ENCODE measurements around the gene FOXP1.
A peak's percentile ranks its signal among the peaks of the same experiment; 100 is the strongest.

FOXP1 gene

DNA sequence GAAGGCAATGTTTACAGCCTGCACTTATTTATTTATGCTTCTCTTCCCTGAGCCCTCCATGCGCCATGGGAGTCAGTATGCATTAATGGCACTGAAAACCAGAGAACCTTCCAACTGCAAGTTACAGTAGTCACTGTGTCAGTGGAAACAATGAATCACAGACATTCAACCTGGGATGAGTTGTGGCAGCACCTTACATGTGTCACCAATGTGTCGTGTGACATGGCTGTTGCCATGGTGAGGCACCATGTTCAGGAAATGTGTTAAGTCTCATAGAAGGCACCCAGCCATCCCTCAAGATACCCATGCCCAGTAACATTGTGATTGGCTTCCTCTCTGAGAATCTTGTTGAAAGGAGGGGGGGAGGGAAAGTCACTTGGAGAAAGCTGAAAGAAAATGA lies 105.0 kb downstream of the FOXP1 start:
- no peak for DNase-seq

DNA sequence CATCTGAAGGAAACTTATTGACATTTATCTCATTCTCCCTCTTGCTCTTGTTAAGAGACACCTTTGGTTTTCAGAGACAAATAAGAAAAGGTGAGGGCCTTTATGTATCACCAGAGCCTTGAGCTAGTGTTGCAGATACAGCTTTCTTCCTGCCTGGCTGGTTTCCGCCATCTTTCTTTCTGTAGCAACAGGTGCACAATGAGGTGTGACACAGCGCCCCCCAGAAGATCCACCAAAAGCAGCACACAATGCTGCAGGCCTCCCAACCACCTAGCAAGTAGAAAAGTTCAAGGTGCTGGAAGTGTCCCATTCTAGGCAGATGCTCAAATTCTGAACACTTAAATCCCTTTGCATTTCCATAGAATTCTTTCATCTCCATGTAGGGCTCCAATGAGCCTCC lies 106.6 kb downstream of the FOXP1 start:
- no peak for DNase-seq

DNA sequence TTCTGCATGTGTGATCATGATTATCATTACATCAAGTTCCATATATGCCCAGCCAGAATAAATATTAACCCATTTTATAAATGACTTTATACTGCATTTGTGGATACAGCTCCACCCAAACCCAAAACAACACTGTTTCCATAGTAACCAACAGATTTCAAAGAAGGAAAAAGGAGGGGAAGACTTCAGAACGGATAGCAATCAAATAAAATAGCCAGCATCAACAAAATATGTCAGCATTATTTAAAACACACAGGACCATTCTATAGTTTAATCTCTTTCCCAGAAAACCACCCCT lies 114.4 kb downstream of the FOXP1 start:
- no peak for DNase-seq

DNA sequence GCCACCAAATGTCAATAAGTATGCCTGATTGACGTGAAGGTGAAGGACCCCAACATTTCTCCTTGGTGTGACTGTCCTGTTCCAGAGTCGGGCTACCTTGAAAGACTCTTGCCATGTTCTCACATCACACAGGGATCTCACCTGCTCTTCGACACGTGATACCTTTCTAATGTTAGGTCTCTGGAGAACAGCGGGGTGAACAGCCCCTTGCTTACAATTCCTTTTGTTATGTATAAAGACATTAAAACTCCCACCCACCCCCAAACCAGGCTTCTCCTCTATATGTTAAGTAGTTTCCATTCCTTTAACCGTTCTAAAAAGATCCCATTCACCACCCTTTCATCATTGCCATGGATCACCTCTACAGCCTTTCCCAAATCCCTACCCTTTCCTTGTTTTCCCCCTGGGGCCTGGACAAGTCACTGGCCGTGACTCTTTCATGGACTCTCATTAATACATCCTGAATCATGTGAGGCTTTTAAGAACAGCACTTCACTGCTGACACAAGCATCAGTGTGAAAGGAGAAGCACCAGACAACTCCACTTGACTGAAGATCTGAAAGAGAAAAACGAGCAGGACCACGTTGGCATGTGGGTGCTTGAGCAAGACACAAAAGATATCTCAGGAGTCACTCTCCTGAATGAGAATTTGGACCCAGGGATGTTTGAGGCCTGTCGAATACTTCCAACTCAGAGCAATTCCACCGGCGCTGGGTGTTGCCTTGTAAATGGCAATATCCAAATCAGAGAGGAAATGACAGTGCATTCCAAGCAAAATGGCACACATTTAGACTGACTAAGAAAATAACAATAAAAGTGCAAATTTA lies 115.0 kb downstream of the FOXP1 start:
- DNase-seq: no peak

DNA sequence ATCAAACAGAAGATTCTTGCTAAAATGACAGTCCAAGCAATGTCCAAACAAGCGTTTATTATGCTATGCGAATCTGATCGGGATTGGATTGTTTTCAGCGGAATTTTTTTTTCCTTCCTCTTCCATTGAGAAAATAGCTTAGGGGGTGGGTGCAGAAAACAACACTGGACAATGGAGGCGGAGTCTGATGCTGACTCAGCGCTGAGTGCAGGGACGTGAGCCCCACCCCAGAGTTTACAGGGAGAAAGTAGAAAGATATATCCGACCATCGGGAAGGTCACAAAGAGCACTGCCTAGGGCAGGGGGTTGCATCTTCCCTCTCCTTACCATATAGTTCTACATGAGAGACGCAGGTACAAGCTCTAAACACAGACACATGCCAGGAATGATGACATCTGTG lies 117.0 kb downstream of the FOXP1 start:
- DNase-seq: no peak

DNA sequence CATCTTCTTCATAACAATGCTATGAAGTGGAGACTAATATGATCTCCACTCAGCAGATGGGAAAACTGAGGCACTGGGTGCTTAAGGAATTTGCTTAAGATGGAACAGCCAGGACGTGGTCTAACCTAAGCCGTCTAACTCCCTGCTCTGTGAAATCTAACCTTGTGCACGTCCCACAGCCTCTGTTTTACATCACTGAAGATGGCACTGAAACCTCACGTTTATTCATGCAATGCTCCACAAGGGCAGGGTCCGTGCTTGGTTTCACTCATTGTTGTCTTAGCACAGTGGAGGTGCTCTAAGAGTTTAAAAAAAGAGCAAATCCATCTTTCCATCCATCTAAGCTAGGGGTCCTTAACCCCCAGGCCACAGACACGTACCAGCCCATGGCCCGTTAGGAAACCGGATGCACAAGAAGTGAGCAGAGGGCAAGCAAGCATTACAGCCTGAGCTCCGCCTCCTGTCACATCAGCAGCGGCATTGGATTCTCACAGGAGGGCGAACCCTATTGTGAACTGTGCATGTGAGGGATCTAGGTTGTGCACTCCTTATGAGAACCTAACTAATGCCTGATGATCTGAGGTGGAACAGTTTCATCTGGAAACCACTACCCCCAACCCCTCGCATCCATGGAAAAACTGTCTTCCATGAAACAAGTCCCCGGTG lies 118.0 kb downstream of the FOXP1 start:
- DNase-seq: no peak

DNA sequence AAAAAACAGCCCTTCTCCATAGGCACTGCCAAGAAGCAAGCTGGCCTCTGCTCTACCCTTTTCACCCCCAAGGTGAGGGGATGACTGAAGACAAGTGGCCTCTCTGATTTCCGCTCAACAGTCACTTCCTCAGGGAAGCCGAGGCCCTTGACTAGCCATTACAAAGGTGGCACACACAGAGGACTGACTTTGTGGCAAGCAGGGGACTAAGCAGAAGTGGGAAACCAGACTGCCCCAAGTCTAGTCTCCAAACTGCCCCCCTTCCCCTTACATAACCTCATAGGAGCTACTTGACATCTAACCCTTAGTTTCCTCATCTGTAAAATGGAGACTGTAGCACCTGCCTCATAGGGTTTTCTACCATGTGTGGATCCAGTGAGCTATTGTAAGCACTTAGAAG lies 118.9 kb downstream of the FOXP1 start:
- no peak for DNase-seq

DNA sequence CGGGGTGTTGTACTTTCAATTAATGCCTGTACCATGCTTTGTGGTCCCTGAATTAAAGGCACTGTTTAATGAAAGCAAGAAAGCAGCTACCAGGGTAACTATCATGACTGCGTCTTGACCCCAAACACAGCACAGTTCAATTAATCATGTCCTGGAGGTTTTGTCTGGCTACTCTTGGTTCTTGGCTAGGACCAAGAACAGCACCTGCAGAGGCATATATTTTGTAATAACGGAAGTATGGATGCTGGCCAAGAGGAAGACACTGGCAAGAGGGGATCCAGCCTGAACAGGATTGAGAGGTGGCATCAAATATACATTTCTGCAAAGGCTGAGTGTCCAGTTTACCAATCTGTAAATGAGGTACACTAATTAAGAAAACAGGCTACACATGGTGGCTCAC lies 119.9 kb downstream of the FOXP1 start:
- no peak for DNase-seq

DNA sequence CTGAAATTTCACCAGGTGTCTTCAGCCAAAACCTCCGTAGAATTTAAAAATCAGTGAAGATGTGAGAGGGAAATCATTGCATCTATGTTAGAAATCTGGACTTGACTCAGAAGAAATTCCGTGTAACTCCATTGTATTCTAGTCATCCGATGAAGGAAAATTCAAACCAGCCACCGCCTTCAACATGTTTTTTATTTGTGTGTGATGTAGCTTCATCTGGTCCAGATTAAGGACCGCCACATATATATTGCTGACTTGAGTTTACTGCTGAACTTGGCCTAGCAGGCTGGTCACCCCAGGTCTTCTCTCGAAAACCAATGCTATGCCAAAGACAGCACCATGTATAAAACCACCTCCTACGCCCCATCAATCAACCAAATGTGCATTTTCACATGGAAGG lies 120.9 kb downstream of the FOXP1 start:
- DNase-seq: no peak

DNA sequence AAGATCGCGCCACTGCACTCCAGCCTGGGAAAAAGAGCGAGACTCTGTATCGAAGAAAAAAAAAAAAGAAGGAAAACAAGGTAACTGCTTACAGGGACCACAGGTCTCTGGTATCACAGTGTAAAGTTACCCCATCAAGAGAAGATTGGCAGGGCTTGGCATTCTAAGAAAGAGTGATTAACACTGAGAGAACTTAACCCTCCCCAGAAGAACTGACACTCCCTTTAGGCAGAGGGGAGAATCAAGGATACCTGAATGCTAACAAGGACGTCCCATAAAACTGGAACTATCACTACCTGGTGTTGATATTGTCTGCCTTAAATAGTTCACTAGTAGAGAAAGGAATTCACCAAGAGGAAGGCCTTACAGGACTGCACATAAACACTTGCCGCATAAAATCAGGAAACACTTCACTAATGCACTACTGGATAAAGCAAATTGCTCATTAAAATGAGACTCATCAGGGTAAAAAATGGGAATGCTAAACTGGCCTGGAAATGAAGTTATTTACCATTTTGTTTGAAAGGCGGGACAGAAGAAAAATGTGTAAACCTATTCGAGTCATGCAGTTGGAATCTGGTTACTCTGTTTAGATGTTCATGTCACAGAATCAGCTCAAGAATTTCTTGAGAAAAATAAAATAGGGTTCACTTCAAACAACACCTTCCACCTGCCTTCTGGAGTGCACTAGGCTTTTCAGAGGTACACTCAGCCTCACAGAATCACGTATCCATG lies 121.6 kb downstream of the FOXP1 start:
- no peak for DNase-seq

DNA sequence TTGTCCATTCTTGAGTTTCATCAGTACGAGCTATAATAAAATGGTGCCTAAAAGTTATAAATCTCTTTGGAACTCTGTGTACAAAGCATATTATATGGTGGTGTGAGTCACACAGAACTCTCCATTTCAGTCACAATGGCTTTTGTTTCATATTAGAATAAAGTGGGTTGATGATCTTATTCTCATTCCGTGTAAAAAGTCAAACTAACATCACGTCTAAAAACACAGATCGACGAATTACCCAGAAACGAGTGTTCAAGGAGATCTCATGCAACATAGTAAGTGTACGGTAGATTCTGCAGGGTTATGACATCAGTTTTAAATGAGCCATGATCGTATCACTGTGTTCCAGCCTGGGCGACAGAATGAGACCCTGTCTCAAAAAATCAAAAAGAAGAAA lies 122.4 kb downstream of the FOXP1 start:
- no peak for DNase-seq

DNA sequence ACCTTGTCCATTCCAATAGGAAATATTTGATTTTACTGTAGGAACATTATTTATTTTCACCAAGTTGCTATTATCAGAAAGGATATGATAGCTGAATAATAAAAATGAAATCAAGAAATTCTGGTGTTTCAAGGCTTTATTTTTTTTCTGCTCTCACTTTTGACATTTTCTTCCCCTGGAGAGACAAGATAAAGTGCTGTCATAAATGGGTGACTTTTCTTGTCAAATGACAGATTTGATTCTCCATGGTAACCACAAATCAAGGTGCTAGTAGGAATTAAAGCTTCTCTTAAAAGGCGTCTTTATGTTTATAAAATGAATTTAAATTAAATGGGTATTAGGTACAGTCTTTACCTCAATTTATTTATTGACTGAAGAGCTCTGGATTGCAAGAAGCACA lies 124.6 kb downstream of the FOXP1 start:
- no peak for DNase-seq

DNA sequence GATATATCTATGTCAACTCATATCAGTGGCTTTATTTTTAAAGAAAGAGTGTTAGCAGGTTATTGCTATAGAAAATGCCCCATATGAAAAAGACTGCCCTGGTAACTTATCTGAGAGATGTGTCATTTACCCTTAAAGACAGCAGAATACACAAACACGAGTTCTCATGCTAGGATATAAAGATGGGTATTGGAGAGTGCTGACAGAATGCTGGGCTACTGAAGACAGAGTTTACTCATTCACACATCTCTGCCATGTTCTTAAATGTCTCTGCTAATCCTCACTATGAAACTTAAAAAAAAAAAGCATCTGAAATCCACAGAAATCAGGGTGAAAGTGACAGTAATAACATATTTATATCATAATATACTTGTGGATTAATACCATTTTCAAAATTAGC lies 126.7 kb downstream of the FOXP1 start:
- DNase-seq: no peak

DNA sequence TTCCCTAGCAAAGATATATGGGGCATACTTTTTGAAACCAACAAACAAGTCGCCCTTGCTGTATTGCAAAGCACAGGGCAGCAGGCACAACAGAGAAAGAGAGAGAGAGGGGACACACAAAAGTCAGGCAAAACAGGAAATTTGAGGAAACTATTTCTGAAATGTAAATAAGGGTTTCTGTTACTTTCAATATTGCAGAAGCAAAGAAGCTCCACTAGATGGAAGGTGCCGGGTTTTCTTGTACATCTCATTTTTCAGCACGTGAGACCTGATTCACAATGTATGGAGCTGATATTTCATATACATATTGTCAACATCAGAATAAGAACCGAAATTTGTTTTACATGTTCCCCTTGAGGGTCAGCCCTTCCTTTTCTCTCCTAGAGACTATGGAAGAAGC lies 127.4 kb downstream of the FOXP1 start:
- DNase-seq: no peak

DNA sequence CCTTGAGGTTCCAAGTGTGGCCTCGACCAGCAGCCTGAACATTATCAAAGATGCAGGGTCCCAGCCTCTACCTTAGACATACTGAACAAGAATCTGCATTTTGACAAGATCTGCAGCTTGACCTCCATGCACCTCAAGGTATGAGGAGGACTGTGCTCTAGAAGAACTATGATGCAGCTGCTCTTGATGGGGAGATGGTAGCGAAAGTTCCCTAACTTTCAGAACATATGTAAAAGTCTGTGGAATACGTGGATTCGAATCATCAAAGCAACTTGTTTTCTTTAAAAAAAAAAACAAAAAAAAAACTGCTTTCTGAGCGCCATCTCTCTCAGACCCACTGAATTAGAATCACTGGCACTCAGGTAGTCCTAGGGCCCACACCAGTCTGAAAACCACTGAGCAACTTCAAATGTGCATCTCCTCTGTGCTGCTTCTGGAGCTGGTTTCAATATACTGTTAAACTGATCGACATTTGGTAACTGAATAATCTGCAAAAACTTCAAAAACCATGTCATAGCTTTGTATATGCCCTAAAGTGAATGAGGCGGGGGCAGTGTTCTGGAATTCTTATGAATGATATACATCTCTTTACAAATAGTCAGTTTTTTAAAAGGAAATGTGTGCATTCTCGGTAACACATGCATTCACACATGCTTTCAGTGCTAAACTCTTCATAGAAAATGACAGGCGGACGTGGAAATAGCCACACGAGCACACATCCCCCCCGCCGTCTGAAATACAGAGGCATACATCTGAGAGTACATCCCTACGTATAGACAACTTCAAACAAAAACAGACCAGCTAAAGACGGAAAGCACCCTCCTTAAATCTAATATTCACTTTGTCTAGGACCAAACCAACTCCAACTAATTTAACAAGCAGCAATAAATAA lies 128.8 kb downstream of the FOXP1 start:
- DNase-seq: no peak

DNA sequence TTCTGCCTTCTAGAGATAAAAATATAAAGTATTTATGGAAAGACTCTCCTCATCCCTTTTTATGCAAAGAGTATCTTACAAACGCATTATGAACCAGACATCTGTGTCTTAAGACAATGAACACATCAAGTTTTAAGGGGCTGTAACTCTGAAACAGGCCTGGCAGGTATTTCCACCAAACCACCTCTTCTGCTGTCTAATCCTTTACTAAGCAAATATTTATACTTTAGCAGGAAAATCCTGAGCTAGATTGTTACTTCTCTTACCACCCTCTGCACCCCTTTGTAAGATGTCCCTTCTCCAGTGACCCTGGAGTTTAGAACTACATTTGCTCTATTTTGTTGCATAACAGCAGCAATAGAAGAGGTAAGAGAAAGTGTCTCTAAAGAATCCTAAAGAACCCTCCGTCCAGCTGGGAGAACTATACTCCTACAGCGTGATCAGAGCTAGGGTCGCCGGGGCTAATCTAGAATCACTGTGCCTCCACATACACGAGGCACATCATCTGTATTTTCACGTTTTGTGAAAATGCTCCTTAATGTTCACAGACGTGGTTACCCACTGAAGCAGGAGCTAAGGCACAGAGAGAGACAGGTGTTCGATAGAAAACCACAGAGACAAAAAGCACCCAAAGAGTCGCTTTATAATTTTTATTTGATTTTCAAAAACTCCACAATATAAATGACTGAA lies 129.6 kb downstream of the FOXP1 start:
- no peak for DNase-seq

DNA sequence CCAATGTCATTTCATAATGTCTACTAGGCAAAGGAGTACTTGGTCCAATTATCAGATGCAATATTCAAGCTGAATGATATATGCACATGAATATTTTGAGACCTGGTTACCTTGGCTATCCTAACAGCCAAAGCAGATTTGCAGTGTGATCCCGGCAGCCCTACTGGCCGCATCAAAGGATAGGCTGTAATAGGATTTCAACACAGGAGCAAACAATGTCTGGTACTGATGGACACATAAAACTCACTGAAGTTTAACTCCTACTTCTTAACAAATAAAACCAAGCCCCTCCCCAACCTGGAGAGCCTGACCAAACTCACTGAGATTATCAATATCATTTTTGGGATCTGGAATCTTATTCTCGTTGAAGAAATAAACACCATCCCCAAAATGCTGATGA lies 130.2 kb downstream of the FOXP1 start:
- peak; percentile 66 for DNase-seq

DNA sequence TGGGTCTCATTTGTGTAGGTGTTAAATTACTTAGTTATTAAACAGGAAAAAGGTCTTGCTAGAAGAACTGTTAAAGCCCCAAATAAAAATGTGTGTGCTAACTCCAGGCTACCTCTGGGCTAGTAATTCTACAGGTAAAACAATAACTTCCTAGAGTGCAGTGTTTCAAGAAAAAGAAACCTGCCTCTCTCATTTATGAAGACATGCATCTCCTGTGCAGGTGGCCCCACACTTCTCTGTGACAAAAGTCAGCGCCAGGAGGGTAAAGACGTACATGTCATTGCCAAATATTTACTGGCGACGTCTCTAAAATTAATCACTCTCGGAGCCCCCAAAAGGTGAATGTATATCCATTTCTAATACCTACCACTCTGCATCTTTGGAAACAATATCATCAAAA lies 131.7 kb downstream of the FOXP1 start:
- no peak for DNase-seq

DNA sequence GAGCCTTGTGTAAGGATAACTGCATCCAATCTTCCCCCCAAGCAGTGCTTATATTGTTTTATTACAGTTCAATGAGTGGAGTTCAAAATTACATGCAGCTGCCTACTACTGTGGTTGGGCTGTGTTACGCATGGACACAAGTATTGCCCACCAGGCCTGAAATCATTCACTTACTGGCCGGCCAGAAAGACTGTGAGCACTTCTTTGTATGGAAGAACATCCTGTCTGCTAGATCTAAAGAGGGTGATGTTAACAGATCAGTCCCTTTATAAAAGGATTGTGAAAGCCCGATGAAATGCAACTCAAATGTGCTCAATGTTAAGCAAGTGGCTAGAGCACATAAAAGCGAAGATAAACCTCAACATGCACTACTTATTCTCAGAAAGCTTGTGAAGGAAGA lies 132.5 kb downstream of the FOXP1 start:
- DNase-seq: peak; percentile 21

DNA sequence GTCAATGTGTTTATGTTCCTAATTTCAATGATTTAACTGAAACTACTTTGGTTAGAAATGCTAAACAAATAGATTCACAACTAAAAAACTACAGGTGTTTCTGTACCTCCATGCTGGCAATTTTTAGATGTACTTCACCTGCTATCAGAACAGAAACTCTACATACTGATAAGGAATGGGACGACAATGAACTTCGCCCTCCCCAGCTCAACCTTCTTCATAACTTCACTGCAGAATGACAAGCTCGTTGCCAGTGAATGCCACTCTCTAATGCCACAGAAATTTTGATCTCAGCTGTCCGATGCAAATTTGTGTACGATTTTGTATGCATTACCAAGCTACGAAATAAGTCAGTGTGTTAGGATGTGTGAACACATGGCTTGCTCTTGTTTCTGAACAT lies 133.4 kb downstream of the FOXP1 start:
- no peak for DNase-seq

DNA sequence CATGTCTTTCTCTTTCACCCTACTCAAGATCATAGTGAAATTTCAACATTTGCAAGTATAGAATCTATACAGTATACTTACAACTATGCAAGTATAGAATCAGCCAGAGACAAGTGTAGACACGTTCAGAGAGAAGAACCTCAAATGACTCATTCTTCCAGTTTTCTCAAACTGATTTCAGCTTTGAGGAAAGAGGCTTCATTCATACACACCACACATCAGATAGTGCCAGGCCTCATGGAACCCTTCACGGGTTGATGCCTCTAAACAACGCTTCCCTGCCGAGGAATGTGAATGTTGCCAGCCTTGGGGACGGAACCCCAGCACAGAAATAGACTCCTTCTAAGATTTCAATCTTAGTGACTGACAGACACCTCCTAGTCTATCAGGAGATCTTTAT lies 135.7 kb downstream of the FOXP1 start:
- no peak for DNase-seq

DNA sequence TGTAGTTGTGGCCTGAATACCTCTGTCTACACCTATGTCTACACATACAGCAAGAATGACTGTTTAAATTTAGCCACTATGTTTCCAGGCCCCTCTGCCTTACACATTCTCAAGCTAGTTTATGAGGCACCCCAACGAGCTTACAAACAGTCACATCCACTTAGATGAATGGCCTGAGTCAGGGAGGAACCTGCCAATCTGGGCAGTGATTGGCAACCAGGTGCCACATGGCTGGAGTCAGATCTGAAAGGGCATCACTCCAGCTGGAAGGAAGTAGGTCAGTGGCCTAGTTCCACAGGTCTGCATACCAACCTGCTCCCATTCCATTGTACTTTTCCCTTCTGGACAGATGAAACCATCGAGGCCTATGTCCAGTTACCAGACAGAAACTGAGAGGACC lies 136.3 kb downstream of the FOXP1 start:
- DNase-seq: no peak

DNA sequence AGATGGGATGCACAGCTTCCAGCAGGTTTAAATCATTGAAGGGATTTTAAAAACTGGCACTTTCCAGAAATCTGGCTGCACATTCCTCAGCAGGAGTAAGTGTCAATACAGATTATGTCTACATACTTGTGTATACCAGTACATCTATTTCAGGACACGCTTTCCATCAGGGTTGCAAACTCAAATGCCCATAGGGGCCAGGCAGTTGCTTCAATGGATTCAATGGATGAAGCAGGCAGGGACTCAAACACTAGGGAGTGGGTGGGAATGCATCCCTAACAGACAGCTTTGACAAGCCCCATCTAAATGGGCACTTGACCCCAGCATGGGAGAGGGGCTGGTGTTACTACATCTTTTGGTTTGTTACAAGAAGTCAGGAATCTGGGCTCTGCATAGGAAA lies 136.8 kb downstream of the FOXP1 start:
- DNase-seq: no peak
